22Rv1 (cell line): ENCODE results near the gene ZNF407.

Source experiments
- H3K27ac ChIP-seq: fragments of 450-650 bp; 2 replicates; pipeline ENCODE4 v1.5.1; 2017
- ZFX ChIP-seq: fragments of 450-650 bp; IDR thresholded peaks from 2 replicates; pipeline ENCODE4 v1.6.1; 2017; ENCODE audit warnings: antibody characterized with exemption, borderline replicate concordance
- TF ChIP-seq, protein P1 (sequence below): fragments of 450-650 bp; IDR thresholded peaks from 2 replicates; pipeline ENCODE4 v1.5.1; 2017; ENCODE audit warnings: mild to moderate bottlenecking

Gene ZNF407

DNA sequence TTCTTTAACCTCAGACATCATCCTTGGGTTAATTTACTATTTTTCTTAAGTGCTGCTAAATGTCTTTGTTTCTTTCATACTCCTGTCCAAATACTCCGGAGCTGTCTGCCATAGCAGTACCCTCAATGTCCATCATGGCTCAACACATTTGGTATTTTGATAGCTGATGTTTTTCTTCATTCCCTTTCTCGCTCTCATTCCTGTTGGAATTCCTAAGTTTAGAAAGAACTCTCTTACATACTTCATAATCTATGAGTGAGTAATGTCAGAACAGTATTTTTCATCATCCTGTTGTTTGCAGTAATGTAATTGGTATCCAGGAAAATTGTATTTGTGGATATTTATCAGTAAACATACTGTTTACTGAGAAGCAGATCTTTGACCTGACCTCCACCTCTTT, 328.4 kb downstream of the ZNF407 start:
- H3K27ac ChIP-seq = no peak overlapping the region
- no peak for TF ChIP-seq ZFX
- TF ChIP-seq, protein P1, sequence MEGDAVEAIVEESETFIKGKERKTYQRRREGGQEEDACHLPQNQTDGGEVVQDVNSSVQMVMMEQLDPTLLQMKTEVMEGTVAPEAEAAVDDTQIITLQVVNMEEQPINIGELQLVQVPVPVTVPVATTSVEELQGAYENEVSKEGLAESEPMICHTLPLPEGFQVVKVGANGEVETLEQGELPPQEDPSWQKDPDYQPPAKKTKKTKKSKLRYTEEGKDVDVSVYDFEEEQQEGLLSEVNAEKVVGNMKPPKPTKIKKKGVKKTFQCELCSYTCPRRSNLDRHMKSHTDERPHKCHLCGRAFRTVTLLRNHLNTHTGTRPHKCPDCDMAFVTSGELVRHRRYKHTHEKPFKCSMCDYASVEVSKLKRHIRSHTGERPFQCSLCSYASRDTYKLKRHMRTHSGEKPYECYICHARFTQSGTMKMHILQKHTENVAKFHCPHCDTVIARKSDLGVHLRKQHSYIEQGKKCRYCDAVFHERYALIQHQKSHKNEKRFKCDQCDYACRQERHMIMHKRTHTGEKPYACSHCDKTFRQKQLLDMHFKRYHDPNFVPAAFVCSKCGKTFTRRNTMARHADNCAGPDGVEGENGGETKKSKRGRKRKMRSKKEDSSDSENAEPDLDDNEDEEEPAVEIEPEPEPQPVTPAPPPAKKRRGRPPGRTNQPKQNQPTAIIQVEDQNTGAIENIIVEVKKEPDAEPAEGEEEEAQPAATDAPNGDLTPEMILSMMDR = no peak

GRCh38 chr18:74928194-74928968, 330.7 kb downstream of the ZNF407 start:
- no peak overlapping the region for H3K27ac ChIP-seq
- TF ChIP-seq ZFX = no peak
- TF ChIP-seq, protein P1 = no peak

- H3K27ac ChIP-seq = no peak overlapping the region
- TF ChIP-seq, protein P1 = no peak
- TF ChIP-seq ZFX = no peak
These were observed 331.4 kb downstream of the ZNF407 start for GRCh38 chr18:74929110-74929509.

GRCh38 chr18:74930616-74931015, 332.9 kb downstream of the ZNF407 start:
- TF ChIP-seq, protein P1 = no peak
- TF ChIP-seq ZFX = no peak
- H3K27ac ChIP-seq = no peak overlapping the region

DNA sequence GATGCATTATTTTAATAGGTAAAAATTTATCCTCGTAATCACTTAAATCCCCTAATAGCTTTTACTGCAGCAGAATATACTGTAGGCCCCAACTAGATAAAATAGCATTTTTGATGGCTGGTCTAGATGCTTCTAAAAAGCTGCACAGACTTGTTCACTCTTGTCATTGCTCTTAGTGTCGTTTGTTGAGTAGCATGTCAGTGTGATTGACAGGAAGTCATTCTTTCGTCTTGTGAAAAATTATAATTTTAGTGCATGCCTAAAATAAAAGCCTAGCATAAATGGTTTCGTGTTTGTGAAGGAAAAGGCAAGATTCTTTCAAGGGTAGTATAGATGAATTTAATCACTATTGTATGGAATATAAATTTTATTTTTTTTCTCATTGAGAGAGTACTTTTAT, 336.3 kb downstream of the ZNF407 start:
- no peak overlapping the region for H3K27ac ChIP-seq
- TF ChIP-seq ZFX = no peak
- TF ChIP-seq, protein P1 = no peak

DNA sequence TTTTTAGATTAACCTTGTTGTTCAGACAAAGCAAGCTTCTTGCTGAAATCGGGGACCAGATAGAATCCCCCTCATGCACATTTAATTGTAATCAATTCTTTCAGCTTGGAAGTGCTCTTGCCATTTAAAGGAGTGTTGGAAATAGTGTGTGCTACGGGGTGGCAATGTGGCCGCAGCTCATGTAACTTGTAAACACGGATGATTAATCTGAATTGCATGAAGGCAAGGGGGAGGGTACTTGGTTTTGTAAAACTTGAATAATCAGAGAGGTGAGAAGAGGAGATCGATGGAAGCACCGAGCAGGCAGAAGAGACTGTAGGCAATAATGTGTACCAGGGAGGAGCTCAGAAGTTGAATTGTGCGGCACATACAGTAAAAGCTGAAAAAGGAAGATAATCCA, 337.8 kb downstream of the ZNF407 start:
- TF ChIP-seq ZFX = no peak
- TF ChIP-seq, protein P1 = no peak
- no peak overlapping the region for H3K27ac ChIP-seq

DNA sequence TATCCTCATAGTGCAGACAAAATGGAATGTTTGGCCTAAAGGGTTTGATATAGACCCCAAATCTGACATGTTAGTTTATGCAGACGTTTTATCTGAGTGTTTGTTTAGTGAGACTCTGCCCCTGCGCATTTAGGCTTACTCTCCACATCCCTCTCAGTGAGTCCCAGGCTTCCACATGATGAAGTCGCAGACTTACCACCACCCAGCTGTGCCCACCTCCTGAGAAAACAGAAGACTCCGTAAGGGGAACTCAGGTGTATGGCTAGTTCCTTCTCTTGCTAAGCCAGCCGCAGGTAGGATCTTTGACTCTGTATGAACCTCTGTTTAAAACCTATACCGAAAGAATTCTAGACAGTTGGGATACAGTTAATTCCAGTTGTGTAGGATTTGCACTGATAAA, 338.7 kb downstream of the ZNF407 start:
- TF ChIP-seq, protein P1 = no peak
- TF ChIP-seq ZFX = no peak
- H3K27ac ChIP-seq = no peak overlapping the region
